GM23338 (cell line): ENCODE results near the gene STK4. TPM values are rescaled to one million over a fixed set of nuclear protein-coding genes. Genes with fewer than 3 reads are reported as not detected.
A peak's percentile ranks its signal among the peaks of the same experiment; 100 is the strongest.

ENCODE experiments used
- ATAC-seq: fragments of 200-7000 bp; cut with Tn5 transposase; 3 replicates; pipeline ENCODE4 v1.9.1; 2020
- DNase-seq: peaks from one replicate; pipeline ENCODE4 v3.0.0-alpha.2; 2015; ENCODE audit warnings: low spot score
- H2AFZ ChIP-seq: fragments of 200-600 bp; sonication (generic); 2 replicates; pipeline ENCODE4 v1.8.0; 2016; ENCODE audit warnings: antibody characterized with exemption, mild to moderate bottlenecking, moderate library complexity
- H3F3A ChIP-seq: fragments of 200-600 bp; sonication (generic); replicated peaks from 2 replicates; pipeline ENCODE4 v1.8.0; 2017; ENCODE audit warnings: antibody characterized with exemption, mixed run types, low read depth
- H3K27ac ChIP-seq: fragments of 200-600 bp; sonication (generic); 2 replicates; pipeline ENCODE4 v1.6.1; 2016; ENCODE audit warnings: low read depth
- H3K27me3 ChIP-seq: fragments of 200-600 bp; sonication (generic); 2 replicates; pipeline ENCODE4 v1.8.0; 2016; ENCODE audit warnings: mild to moderate bottlenecking, mixed run types, moderate library complexity; ENCODE audit not compliant: insufficient read depth
- H3K36me3 ChIP-seq: fragments of 200-600 bp; sonication (generic); 2 replicates; pipeline ENCODE4 v1.8.0; 2016; ENCODE audit warnings: mild to moderate bottlenecking; ENCODE audit not compliant: insufficient read depth
- H3K4me1 ChIP-seq: fragments of 200-600 bp; sonication (generic); 2 replicates; pipeline ENCODE4 v1.8.0; 2016; ENCODE audit warnings: mild to moderate bottlenecking, moderate library complexity; ENCODE audit not compliant: insufficient read depth
- H3K4me2 ChIP-seq: fragments of 200-600 bp; sonication (generic); 2 replicates; pipeline ENCODE4 v1.7.1; 2017; ENCODE audit warnings: mixed run types
- H3K4me3 ChIP-seq: fragments of 200-600 bp; sonication (generic); 2 replicates; pipeline ENCODE4 v1.6.1; 2016; ENCODE audit warnings: mixed run types
- H3K79me2 ChIP-seq: fragments of 200-600 bp; sonication (generic); replicated peaks from 2 replicates; pipeline ENCODE4 v1.8.0; 2017; ENCODE audit warnings: mild to moderate bottlenecking; ENCODE audit not compliant: insufficient read depth
- H3K9me2 ChIP-seq: fragments of 200-600 bp; sonication (generic); 2 replicates; pipeline ENCODE4 v1.8.0; 2017; ENCODE audit not compliant: insufficient read depth
- H4K20me1 ChIP-seq: fragments of 200-600 bp; sonication (generic); replicated peaks from 2 replicates; pipeline ENCODE4 v1.8.0; 2017; ENCODE audit warnings: mild to moderate bottlenecking; ENCODE audit not compliant: insufficient read depth
- H3K27ac Mint-ChIP-seq: 2 replicates; pipeline ENCODE4 v1.8.0; 2020; ENCODE audit warnings: inconsistent platforms, mild to moderate bottlenecking, moderate library complexity, mixed read lengths
- H3K27me3 Mint-ChIP-seq: 3 replicates; pipeline ENCODE4 v1.8.0; 2022; ENCODE audit warnings: low read depth, mild to moderate bottlenecking, moderate library complexity, mixed read lengths, inconsistent platforms; ENCODE audit not compliant: insufficient read depth, poor library complexity
- H3K36me3 Mint-ChIP-seq: 3 replicates; pipeline ENCODE4 v1.8.0; 2021; ENCODE audit warnings: low read depth, mild to moderate bottlenecking, inconsistent platforms, moderate library complexity, mixed read lengths
- H3K4me1 Mint-ChIP-seq: 3 replicates; pipeline ENCODE4 v1.8.0; 2020; ENCODE audit warnings: mild to moderate bottlenecking, inconsistent platforms, mixed read lengths
- H3K4me3 Mint-ChIP-seq: 3 replicates; pipeline ENCODE4 v1.8.0; 2021; ENCODE audit warnings: moderate library complexity, mild to moderate bottlenecking, inconsistent platforms, mixed read lengths
- H3K9me3 Mint-ChIP-seq: 3 replicates; pipeline ENCODE4 v1.8.0; 2020; ENCODE audit warnings: moderate library complexity, mild to moderate bottlenecking, inconsistent platforms, mixed read lengths
- EZH2phosphoT487 ChIP-seq: fragments of 200-600 bp; sonication (generic); IDR thresholded peaks from one replicate; pipeline ENCODE4 v1.8.1; 2018; ENCODE audit warnings: antibody characterized with exemption; ENCODE audit not compliant: unreplicated experiment
- JUNB ChIP-seq: IDR thresholded peaks from one replicate; pipeline ENCODE4 v1.6.1; 2016; ENCODE audit warnings: antibody characterized with exemption; ENCODE audit not compliant: unreplicated experiment
- ZNF114 ChIP-seq: fragments of 250-450 bp; sonication (Bioruptor Pico); IDR thresholded peaks from 2 replicates; pipeline ENCODE4 v1.5.0; 2020; ENCODE audit warnings: mild to moderate bottlenecking, moderate library complexity
- ZNF462 ChIP-seq: fragments of 250-450 bp; sonication (Bioruptor Pico); IDR thresholded peaks from 2 replicates; pipeline ENCODE4 v1.5.0; 2020; ENCODE audit warnings: mild to moderate bottlenecking, moderate library complexity
- polyA plus RNA-seq: library from polyadenylated mRNA; unstranded; fragments of >200 nt; fragmentation: Nextera tagmentation; extraction: Ambion mirVana; gene quantifications from 2 replicates; pipeline ENCODE4 v1.2.1, GENCODE V29; 2016
- total RNA-seq: library from RNA; depleted of rRNA; stranded (reverse); fragments of >200 nt; shearing (Covaris generic); gene quantifications from 2 replicates; pipeline ENCODE4 v1.2.3, GENCODE V29; 2014

STK4 gene
- total and polyA plus RNA-seq, 2 experiments from 2014 or later, result 37.7 to 58.7 TPM

- TF ChIP-seq ZNF462 (CRISPR knock-in tag), result no peak
- TF ChIP-seq ZNF114, result no peak
Measured at GRCh38 chr20:45058168-45058850, 92.0 kb downstream of the STK4 start (continued).

- H3K27ac Mint-ChIP-seq, result peak overlapping the region; percentile 3; the same call in 1 of the 2 replicates
- DNase-seq (no peak), ATAC-seq (no peak)
- H3F3A ChIP-seq, result no peaks in the 10 kb centered on the region
- H3K27me3 ChIP-seq, result no peaks in the 10 kb centered on the region
- no peaks in the 10 kb centered on the region for H3K27me3 Mint-ChIP-seq
- no peaks in the 10 kb centered on the region; the same call in 1 of the 2 replicates for H3K79me2 ChIP-seq
- no peak overlapping the region for H3K4me2 ChIP-seq
- no peak overlapping the region for H3K4me3 Mint-ChIP-seq
- no peaks in the 10 kb centered on the region; the same call in 1 of the 2 replicates for H4K20me1 ChIP-seq
- TF ChIP-seq JUNB (no peak), EZH2phosphoT487 (no peak)
- peaks cover 10% of the 10 kb centered on the region; the same call in 2 of the 3 replicates for H3K36me3 Mint-ChIP-seq
- H3K27ac ChIP-seq, result no peak overlapping the region
- no peaks in the 10 kb centered on the region for H3K9me3 Mint-ChIP-seq
- H3K36me3 ChIP-seq, result no peaks in the 10 kb centered on the region
- no peaks in the 10 kb centered on the region for H3K4me1 ChIP-seq
- H3K9me2 ChIP-seq, result no peaks in the 10 kb centered on the region
- H3K4me3 ChIP-seq, result no peak overlapping the region
- H3K4me1 Mint-ChIP-seq, result peaks cover 4% of the 10 kb centered on the region; the same call in 2 of the 3 replicates
- H2AFZ ChIP-seq, result no peak overlapping the region
Measured at GRCh38 chr20:45059022-45059728, 92.9 kb downstream of the STK4 start.
